ENCODE results near the gene GRAMD2A.

Gene GRAMD2A

GRCh38 chr15:72216079-72216478 lies 18.5 kb upstream of the GRAMD2A start:
- no peak for DNase-seq

GRCh38 chr15:72207558-72208085 lies 10.0 kb upstream of the GRAMD2A start:
- DNase-seq, result no peak

- DNase-seq, result no peak
Measured at GRCh38 chr15:72206677-72207000, 9.1 kb upstream of the GRAMD2A start.

GRCh38 chr15:72205896-72206676 lies 8.5 kb upstream of the GRAMD2A start:
- DNase-seq, result no peak

- DNase-seq, result no peak
Measured at GRCh38 chr15:72205273-72205672, 7.7 kb upstream of the GRAMD2A start.

GRCh38 chr15:72203507-72203837 lies 5.9 kb upstream of the GRAMD2A start:
- no peak for DNase-seq

GRCh38 chr15:72202801-72203506 lies 5.4 kb upstream of the GRAMD2A start:
- no peak for DNase-seq

GRCh38 chr15:72202302-72202701 lies 4.7 kb upstream of the GRAMD2A start:
- no peak for DNase-seq

GRCh38 chr15:72201391-72201921 lies 3.9 kb upstream of the GRAMD2A start:
- no peak for DNase-seq

GRCh38 chr15:72200395-72201237 lies 3.0 kb upstream of the GRAMD2A start:
- no peak for DNase-seq

GRCh38 chr15:72199721-72200212 lies 2.2 kb upstream of the GRAMD2A start:
- no peak for DNase-seq

GRCh38 chr15:72199205-72199515 lies 1.6 kb upstream of the GRAMD2A start:
- no peak for DNase-seq

GRCh38 chr15:72198356-72199204 lies 993 bp upstream of the GRAMD2A start:
- DNase-seq, result no peak

GRCh38 chr15:72197041-72197459 lies 537 bp downstream of the GRAMD2A start:
- no peak for DNase-seq

GRCh38 chr15:72196409-72197040 lies 1.1 kb downstream of the GRAMD2A start:
- DNase-seq, result no peak

GRCh38 chr15:72195101-72195511 lies 2.5 kb downstream of the GRAMD2A start:
- no peak for DNase-seq

GRCh38 chr15:72193836-72194396 lies 3.7 kb downstream of the GRAMD2A start:
- no peak for DNase-seq

GRCh38 chr15:72192416-72192815 lies 5.2 kb downstream of the GRAMD2A start:
- no peak for DNase-seq

GRCh38 chr15:72189250-72189902 lies 8.2 kb downstream of the GRAMD2A start:
- DNase-seq, result no peak

- no peak for DNase-seq
Measured at GRCh38 chr15:72184165-72184811, 13.3 kb downstream of the GRAMD2A start.

Measured in NCI-H1436 treated with DMSO at 0.1 percent for 48 hours (cell line).